Body of pancreas (tissue), 4 donors: ENCODE results near the gene ETS1. TPM values are rescaled to one million over a fixed set of nuclear protein-coding genes. Genes with fewer than 3 reads are reported as not detected.
A peak's percentile ranks its signal among the peaks of the same experiment; 100 is the strongest.

Experiments
- ATAC-seq: fragments of 150-250 bp; one replicate; pipeline ENCODE4 v1.9.1; 2016
- DNase-seq, 4 donors: peaks; one replicate each; pipeline ENCODE4 v3.0.0-alpha.2; 2019
- H3K27ac ChIP-seq, 4 donors: fragments of 200-600 bp; sonication (generic); 1 replicate in 3 of 4; 2 replicates in 1 of 4; pipeline versions ENCODE4 v1.5.1 to v1.6.1; 2016 to 2019; ENCODE audit warnings: mild to moderate bottlenecking in 1 of 4, mixed read lengths in 1 of 4, moderate library complexity in 1 of 4
- H3K27me3 ChIP-seq, 2 donors: fragments of 200-600 bp; sonication (generic); one replicate each; pipeline ENCODE4 v1.6.0; 2016; ENCODE audit warnings: mild to moderate bottlenecking in 1 of 2
- H3K36me3 ChIP-seq, 2 donors: fragments of 200-600 bp; sonication (generic); replicated peaks in 1 of 2; 2 replicates each; pipeline ENCODE4 v1.5.1; 2016; ENCODE audit warnings: low read depth in 2 of 2; ENCODE audit not compliant: insufficient read depth in 1 of 2
- H3K4me1 ChIP-seq: fragments of 200-600 bp; sonication (generic); one replicate; pipeline ENCODE4 v1.6.0; 2016
- H3K4me3 ChIP-seq, 2 donors: fragments of 200-600 bp; sonication (generic); 1 replicate in 1 of 2; 2 replicates in 1 of 2; pipeline ENCODE4 v1.5.1; 2016 to 2019
- H3K9me3 ChIP-seq, 3 donors: fragments of 200-600 bp; sonication (generic); 1 replicate in 2 of 3; 2 replicates in 1 of 3; pipeline ENCODE4 v1.5.1; 2016
- CTCF ChIP-seq, 7 experiments: fragments of 450-650 bp in 4 of 7; fragments of 200-600 bp in 3 of 7; sonication (generic) in 3 of 7; IDR thresholded peaks; one replicate each; pipeline ENCODE4 v1.5.1; 2016 to 2019; ENCODE audit warnings: antibody characterized with exemption in 7 of 7
- POLR2A ChIP-seq, 3 donors: fragments of 450-650 bp; IDR thresholded peaks; one replicate each; pipeline ENCODE4 v1.6.1; 2016; ENCODE audit warnings: antibody characterized with exemption in 3 of 3, mild to moderate bottlenecking in 2 of 3
- WGBS, 2 donors: methylation state at CpG; one replicate each; pipeline ENCODE4 v1.1.5; 2017; 5-methylcytosine and 5-hydroxymethylcytosine counted together
- intact Hi-C: fragments of 100-400 bp; cut with DNase I; formaldehyde crosslinking; loops from one replicate; pipeline ENCODE4 v1.15.1; 2023
- total RNA-seq, 2 donors: library from RNA; depleted of rRNA; stranded (reverse); fragments of >200 nt; gene quantifications; one replicate each; pipeline ENCODE4 v1.1.0, GENCODE V29; 2016

Gene ETS1
- total RNA-seq, 2 donors from 2014 or later, result 20.0 to 22.7 TPM

GRCh38 chr11:128575961-128576350 lies 11.4 kb downstream of the ETS1 start:
- ATAC-seq (peak; percentile 87), DNase-seq (peak; percentile 43 to 67 (median 58))
- Histone ChIP-seq H3K27ac (peak overlapping the region; percentile 39 to 71 (median 54)), H3K4me3 (no peak overlapping the region), H3K36me3 (no peaks in the 10 kb centered on the region), H3K27me3 (no peaks in the 10 kb centered on the region), H3K9me3 (no peaks in the 10 kb centered on the region), H3K4me1 (peaks cover 18% of the 10 kb centered on the region)
- 7 to 11% methylated on average over 4 of the region's 4 CpGs for WGBS, 2 donors
- intact Hi-C loops, result no loop called here
- TF ChIP-seq CTCF (IDR thresholded peaks at IDR 0.05) (no peak), POLR2A (IDR thresholded peaks at IDR 0.05) (peak in 1 of 3 donors; percentile 22)

- DNase-seq (no peak), ATAC-seq (peak; percentile 43)
- no peak overlapping the region for H3K4me3 ChIP-seq
- TF ChIP-seq POLR2A (IDR thresholded peaks at IDR 0.05) (no peak), CTCF (IDR thresholded peaks at IDR 0.05) (no peak)
- no peaks in the 10 kb centered on the region for H3K27me3 ChIP-seq
- peak overlapping the region; percentile 39 to 71 (median 54) for H3K27ac ChIP-seq
- intact Hi-C loops, result no loop called here
- no peaks in the 10 kb centered on the region for H3K36me3 ChIP-seq
- no peaks in the 10 kb centered on the region for H3K9me3 ChIP-seq
- peaks cover 22% of the 10 kb centered on the region for H3K4me1 ChIP-seq
- WGBS, 2 donors, result 39 to 47% methylated on average over 9 of the region's 9 CpGs
These were observed 12.0 kb downstream of the ETS1 start for GRCh38 chr11:128575174-128575960.

GRCh38 chr11:128574576-128575011 lies 12.8 kb downstream of the ETS1 start:
- DNase-seq (no peak), ATAC-seq (no peak)
- intact Hi-C loops, result no loop called here
- H3K27ac ChIP-seq, result no peak overlapping the region
- no peaks in the 10 kb centered on the region for H3K27me3 ChIP-seq
- no peaks in the 10 kb centered on the region for H3K9me3 ChIP-seq
- H3K4me3 ChIP-seq, result no peak overlapping the region
- TF ChIP-seq CTCF (IDR thresholded peaks at IDR 0.05), result no peak
- TF ChIP-seq POLR2A (IDR thresholded peaks at IDR 0.05), result no peak
- peaks cover 22% of the 10 kb centered on the region for H3K4me1 ChIP-seq
- no peaks in the 10 kb centered on the region for H3K36me3 ChIP-seq
- WGBS, 2 donors, result 77 to 87% methylated on average over 2 of the region's 2 CpGs

GRCh38 chr11:128573638-128574037 lies 13.7 kb downstream of the ETS1 start:
- WGBS, 2 donors, result 88 to 89% methylated on average over 5 of the region's 5 CpGs
- no peak overlapping the region for H3K27ac ChIP-seq
- no peak overlapping the region for H3K4me3 ChIP-seq
- H3K4me1 ChIP-seq, result peaks cover 22% of the 10 kb centered on the region
- ATAC-seq, result no peak
- no peaks in the 10 kb centered on the region for H3K9me3 ChIP-seq
- no peaks in the 10 kb centered on the region for H3K27me3 ChIP-seq
- TF ChIP-seq CTCF (IDR thresholded peaks at IDR 0.05) (no peak), POLR2A (IDR thresholded peaks at IDR 0.05) (no peak)
- intact Hi-C loops, result no loop called here
- no peaks in the 10 kb centered on the region for H3K36me3 ChIP-seq
- DNase-seq, result no peak

- Histone ChIP-seq H3K27ac (no peak overlapping the region), H3K9me3 (no peaks in the 10 kb centered on the region), H3K27me3 (no peaks in the 10 kb centered on the region), H3K4me3 (no peak overlapping the region), H3K36me3 (no peaks in the 10 kb centered on the region), H3K4me1 (peaks cover 22% of the 10 kb centered on the region)
- ATAC-seq (no peak), DNase-seq (no peak)
- TF ChIP-seq POLR2A (IDR thresholded peaks at IDR 0.05) (no peak), CTCF (IDR thresholded peaks at IDR 0.05) (no peak)
- intact Hi-C loops, result no loop called here
- 79 to 92% methylated on average over 6 of the region's 6 CpGs for WGBS, 2 donors
These were observed 14.4 kb downstream of the ETS1 start for GRCh38 chr11:128572965-128573364.
